ENCODE results near the gene CNTNAP5. TPM values are rescaled to one million over a fixed set of nuclear protein-coding genes. Genes with fewer than 3 reads are reported as not detected.

Gene CNTNAP5
- total RNA-seq (not detected), polyA plus RNA-seq (not detected)

- peaks cover 0 to 10% (median 0%) of the 10 kb centered on the region in 4 donors for H3K4me1 ChIP-seq (ENCODE audit: control insufficient read depth in 4 of 4, insufficient read depth in 4 of 4, low read length in 3 of 4)
- WGBS = 5% methylated on average over 37 of the region's 37 CpGs
- no peak within 1 kb of the TSS for H3K27ac ChIP-seq (ENCODE audit: low read depth in 1 of 2, low read length in 2 of 2)
- H3K36me3 ChIP-seq (ENCODE audit: control insufficient read depth in 4 of 4, insufficient read depth in 3 of 4, low read depth in 1 of 4, low read length in 3 of 4) = no peaks in the 10 kb centered on the region
- TF ChIP-seq YY1 (IDR thresholded peaks at IDR 0.05) (no peak), GABPA (IDR thresholded peaks at IDR 0.05 in 1 of 2, conservative IDR thresholded peaks at IDR 0.05 in 1 of 2) (no peak), MAX (IDR thresholded peaks at IDR 0.05) (no peak), REST (IDR thresholded peaks at IDR 0.05) (peak; percentile 99), ZBTB33 (IDR thresholded peaks at IDR 0.05) (no peak), SP1 (IDR thresholded peaks at IDR 0.05) (no peak)
- H3K4me3 ChIP-seq (ENCODE audit: low read depth in 1 of 3, low read length in 3 of 3) = no peak within 1 kb of the TSS
- H3K9me3 ChIP-seq (ENCODE audit: control insufficient read depth in 4 of 4, low read length in 3 of 4) = no peaks in the 10 kb centered on the region
- DNase-seq (ENCODE audit: low spot score) = peak; percentile 62
- peaks cover 0 to 17% (median 4%) of the 10 kb centered on the region in 4 donors for H3K27me3 ChIP-seq (ENCODE audit: control insufficient read depth in 4 of 4, insufficient read depth in 4 of 4, low read length in 3 of 4)
- no peak within 1 kb of the TSS for H3K9ac ChIP-seq (ENCODE audit: low read depth in 1 of 2, low read length in 2 of 2)
Measured at GRCh38 chr2:124025171-124025580, at the start of gene CNTNAP5. CNTNAP5 (plus strand) TSS chr2:124025287; CDS start chr2:124025651, 364 bp downstream.

GRCh38 chr2:123976054-123976648 lies 48.9 kb upstream of the CNTNAP5 start:
- Histone ChIP-seq H3K27me3 (ENCODE audit: control insufficient read depth in 4 of 4, insufficient read depth in 4 of 4, low read length in 3 of 4) (no peaks in the 10 kb centered on the region), H3K36me3 (ENCODE audit: control insufficient read depth in 4 of 4, insufficient read depth in 3 of 4, low read depth in 1 of 4, low read length in 3 of 4) (no peaks in the 10 kb centered on the region), H3K4me1 (ENCODE audit: control insufficient read depth in 4 of 4, insufficient read depth in 4 of 4, low read length in 3 of 4) (no peaks in the 10 kb centered on the region), H3K4me3 (ENCODE audit: low read depth in 1 of 3, low read length in 3 of 3) (no peak overlapping the region), H3K9ac (ENCODE audit: low read depth in 1 of 2, low read length in 2 of 2) (no peak overlapping the region), H3K27ac (ENCODE audit: low read depth in 1 of 2, low read length in 2 of 2) (no peak overlapping the region), H3K9me3 (ENCODE audit: control insufficient read depth in 4 of 4, low read length in 3 of 4) (no peaks in the 10 kb centered on the region)
- no peak for DNase-seq (ENCODE audit: low spot score)
- WGBS = 76% methylated on average over 4 of the region's 4 CpGs
- TF ChIP-seq JUND (IDR thresholded peaks at IDR 0.05) = no peak

- Histone ChIP-seq H3K4me3 (ENCODE audit: low read depth in 1 of 3, low read length in 3 of 3) (no peak overlapping the region), H3K4me1 (ENCODE audit: control insufficient read depth in 4 of 4, insufficient read depth in 4 of 4, low read length in 3 of 4) (no peaks in the 10 kb centered on the region), H3K9ac (ENCODE audit: low read depth in 1 of 2, low read length in 2 of 2) (no peak overlapping the region), H3K27me3 (ENCODE audit: control insufficient read depth in 4 of 4, insufficient read depth in 4 of 4, low read length in 3 of 4) (peaks cover 0 to 2% (median 0%) of the 10 kb centered on the region in 4 donors), H3K36me3 (ENCODE audit: control insufficient read depth in 4 of 4, insufficient read depth in 3 of 4, low read depth in 1 of 4, low read length in 3 of 4) (no peaks in the 10 kb centered on the region), H3K9me3 (ENCODE audit: control insufficient read depth in 4 of 4, low read length in 3 of 4) (no peaks in the 10 kb centered on the region), H3K27ac (ENCODE audit: low read depth in 1 of 2, low read length in 2 of 2) (no peak overlapping the region)
- DNase-seq (ENCODE audit: low spot score) = no peak
- TF ChIP-seq SP1 (IDR thresholded peaks at IDR 0.05) = no peak
- no peak for TF ChIP-seq FOXA2 (IDR thresholded peaks at IDR 0.05)
- TF ChIP-seq RAD21 (IDR thresholded peaks at IDR 0.05) = peak; percentile 70 to 79
- TF ChIP-seq REST (IDR thresholded peaks at IDR 0.05) = no peak
- TF ChIP-seq CTCF (IDR thresholded peaks at IDR 0.05; ENCODE audit: low read depth, low read length, missing input control) = peak; percentile 58
- no peak for TF ChIP-seq MAX (IDR thresholded peaks at IDR 0.05)
- TF ChIP-seq FOXA1 (IDR thresholded peaks at IDR 0.05) = no peak
- WGBS = 25% methylated on average over 8 of the region's 8 CpGs
Measured at GRCh38 chr2:123993728-123994323, 31.3 kb upstream of the CNTNAP5 start.
